Measurements from ENCODE around the gene PIK3R1.
A peak's percentile ranks its signal among the peaks of the same experiment; 100 is the strongest.
"Not testable (repeated sequence)": the region's sequence is repeated elsewhere in the genome, so short reads cannot be mapped to it uniquely, and the experiment has no call there.

PIK3R1 gene

GRCh38 chr5:68194386-68194785 is 21.2 kb upstream of the PIK3R1 start:
- DNase-seq: no peak

- no peak for DNase-seq
Observed at GRCh38 chr5:68195137-68195536, 20.4 kb upstream of the PIK3R1 start.

DNA sequence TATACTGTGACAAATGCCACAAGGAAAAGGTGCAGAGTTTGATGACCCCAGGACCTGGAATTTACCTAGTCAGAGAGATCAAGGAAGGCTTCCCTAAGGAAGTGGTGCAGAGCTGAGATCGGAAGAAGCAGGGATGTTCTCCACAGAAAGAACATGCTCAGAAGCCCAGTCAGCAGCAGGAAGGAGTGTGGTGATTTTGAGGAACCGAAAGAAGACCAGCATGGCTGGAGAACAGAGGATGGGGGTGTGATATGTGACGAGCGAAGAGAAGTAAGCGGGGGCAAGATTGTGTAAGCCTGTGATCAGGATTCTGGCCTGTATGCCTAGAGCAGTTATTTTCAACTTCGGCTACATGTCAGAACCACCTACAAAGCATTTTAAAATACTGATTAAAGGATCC is 18.7 kb upstream of the PIK3R1 start:
- no peak for DNase-seq

DNA sequence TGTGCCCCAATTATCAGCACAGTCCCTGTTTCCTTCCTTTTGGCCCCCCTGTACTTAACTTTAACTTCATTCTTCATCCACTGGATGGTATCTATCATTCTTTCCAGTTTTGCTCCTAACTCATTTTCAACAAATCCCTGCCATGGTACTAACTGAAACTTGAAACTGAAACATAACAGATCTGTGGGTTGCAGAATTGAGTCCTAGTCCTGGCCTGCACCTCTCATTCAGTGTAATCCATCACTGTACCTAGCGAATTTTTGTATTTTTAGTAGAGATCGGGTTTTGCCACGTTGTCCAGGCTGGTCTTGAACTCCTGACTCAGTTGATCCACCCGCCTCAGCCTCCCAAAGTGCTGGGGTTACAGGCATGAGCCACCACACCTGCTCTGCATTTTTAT is 15.3 kb upstream of the PIK3R1 start:
- DNase-seq: no peak

GRCh38 chr5:68210654-68211053 is 4.9 kb upstream of the PIK3R1 start:
- DNase-seq: not testable (repeated sequence)

GRCh38 chr5:68214482-68215207 is 911 bp upstream of the PIK3R1 start:
- no peak for DNase-seq

- DNase-seq: no peak
Observed at GRCh38 chr5:68215898-68216244, 315 bp downstream of the PIK3R1 start.

GRCh38 chr5:68216245-68217046 is 890 bp downstream of the PIK3R1 start:
- DNase-seq: peak; percentile 41

- DNase-seq: no peak
Observed at GRCh38 chr5:68217047-68217355, 1.4 kb downstream of the PIK3R1 start.

DNA sequence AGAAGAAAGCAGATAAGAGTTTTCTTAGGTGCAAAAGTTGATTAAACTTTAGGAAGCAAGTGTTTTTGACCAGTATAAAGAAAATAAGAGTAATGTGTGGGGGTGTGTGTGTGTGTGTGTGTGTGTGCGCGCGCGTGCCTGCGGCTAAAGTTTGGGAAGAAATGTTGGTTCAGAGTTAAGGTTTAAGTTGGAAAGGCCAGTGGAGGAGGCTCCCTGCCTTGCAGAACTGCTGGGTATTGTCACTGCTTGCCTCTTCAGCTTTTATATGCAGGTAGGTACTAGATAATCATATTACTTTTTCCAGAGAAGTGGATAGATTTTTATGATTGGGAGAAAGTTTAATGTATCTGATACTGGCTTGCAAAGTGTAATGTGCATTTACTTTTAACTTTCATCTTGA is 2.0 kb downstream of the PIK3R1 start:
- DNase-seq: no peak

DNA sequence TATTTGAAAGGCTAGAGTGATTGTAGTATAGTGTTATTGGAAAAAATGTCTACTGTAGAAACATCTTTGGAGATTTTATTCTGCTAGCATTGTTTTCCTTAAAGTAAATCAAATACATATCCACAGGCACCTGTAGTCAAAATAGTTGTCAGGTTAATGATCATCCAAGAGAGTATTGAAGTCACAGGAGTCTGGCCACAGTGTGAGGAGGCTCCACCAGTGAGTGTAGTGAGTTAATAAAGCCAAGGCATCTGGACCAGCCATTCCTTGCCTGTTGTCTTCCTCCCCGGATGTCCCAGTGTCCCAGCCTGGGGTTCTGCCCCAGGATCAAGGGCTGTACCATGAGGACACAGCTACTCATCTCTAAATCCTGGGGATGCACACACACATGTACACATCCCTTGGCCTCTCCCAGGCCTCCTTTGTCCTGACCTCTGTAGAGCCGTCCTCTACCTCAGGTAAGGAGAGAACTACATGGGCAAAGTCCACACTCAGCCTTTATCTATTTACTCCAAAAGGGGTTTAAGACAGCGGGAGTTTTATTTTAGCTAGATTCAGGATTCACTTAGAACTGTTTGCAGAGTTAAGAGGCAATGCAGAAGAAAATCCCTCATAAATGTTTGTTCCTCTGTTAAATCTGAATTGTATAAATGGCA is 3.7 kb downstream of the PIK3R1 start:
- DNase-seq: no peak

GRCh38 chr5:68220260-68220659 is 4.7 kb downstream of the PIK3R1 start:
- no peak for DNase-seq

DNA sequence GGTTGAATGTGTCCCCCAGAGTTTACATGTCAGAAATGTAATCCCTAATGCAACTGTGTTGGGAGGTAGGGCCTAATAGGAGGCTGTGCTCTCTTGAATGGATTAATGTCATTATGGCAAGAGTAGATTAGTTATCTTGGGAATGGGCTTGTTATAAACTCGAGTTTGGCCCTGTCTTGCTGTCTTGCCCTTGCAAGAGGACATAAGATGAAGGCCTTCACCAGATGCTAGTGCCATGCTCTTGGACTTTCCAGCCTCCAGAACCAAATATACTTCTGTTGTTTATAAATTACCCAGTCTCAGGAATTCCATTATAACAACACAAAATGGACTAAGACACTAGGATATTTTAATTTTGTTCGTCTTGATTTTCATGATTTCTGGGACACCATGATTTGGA is 5.4 kb downstream of the PIK3R1 start:
- no peak for DNase-seq

DNA sequence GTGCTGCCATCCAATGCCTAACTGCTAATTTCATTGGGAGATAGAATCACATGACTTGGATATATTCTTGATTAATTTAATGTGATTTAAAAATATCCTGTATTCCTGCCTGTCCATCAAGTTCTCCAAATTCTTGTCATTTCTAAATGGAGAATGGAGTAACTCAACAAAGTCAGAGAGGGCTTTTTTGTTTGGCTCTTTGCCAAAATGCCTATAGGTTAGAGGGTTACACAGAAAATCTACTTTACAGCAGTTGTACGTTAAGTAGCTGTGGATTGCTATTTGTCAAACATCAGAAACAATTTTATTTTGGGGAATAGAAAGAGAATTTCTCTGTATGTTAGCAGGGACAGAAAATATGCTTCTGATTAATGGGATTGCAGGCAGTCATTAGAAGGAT is 5.9 kb downstream of the PIK3R1 start:
- no peak for DNase-seq

DNA sequence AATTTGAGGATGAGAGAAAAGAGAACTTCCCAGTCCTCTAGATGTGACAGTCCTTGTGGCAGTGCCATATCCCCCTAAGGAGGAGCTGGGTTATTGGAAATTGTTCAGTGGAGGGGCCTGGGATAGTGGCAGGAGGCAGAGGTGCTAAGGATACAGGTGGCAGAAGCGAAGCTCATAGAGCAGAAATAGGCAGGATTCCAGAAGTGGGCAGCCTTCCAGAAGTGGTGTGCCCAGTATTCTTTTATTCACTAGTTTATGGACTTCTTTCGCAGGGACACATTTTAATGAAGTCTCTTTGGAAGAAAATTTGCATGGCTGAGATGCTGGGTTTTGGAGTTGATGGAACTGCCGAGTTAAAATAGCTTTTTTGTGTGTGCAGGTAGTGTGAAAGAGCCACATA is 6.8 kb downstream of the PIK3R1 start:
- no peak for DNase-seq

- no peak for DNase-seq
Observed at GRCh38 chr5:68222824-68223354, 7.3 kb downstream of the PIK3R1 start.

GRCh38 chr5:68223904-68224303 is 8.3 kb downstream of the PIK3R1 start:
- DNase-seq: no peak

- DNase-seq: no peak
Observed at GRCh38 chr5:68224509-68225187, 9.1 kb downstream of the PIK3R1 start.

DNA sequence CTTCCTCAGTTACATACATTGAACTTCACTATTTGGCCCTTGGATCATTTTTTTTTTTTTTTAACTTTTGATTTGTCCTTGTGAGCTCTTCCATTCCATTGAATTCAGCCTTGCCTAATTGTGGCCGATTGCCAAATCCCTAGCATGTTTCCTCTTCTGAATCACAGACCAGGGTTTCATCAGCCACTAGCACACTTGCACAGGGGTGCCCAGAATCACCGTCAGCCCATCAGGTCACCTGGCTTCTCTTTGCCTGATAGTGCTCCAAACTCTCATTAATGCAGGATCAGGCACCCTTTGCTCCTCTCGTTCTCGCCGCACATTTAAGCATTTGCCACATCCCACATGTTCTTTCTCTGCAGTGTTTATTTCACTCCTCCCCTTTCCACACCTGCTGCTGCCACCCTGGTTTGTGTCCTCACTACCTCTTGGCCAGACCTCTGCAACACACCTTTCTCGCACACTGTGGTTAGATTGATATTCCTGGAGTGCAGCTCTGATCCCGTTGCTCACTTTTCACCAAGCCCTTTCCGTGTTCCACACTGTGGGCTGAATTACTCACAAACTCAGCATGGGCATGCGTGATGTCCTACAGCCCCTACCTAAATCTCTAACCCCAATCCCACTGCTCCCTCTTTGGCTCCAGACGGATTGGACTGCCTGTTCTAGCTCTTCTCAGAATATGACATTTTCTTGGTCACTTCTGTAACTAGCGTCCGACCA is 9.8 kb downstream of the PIK3R1 start:
- DNase-seq: no peak

DNA sequence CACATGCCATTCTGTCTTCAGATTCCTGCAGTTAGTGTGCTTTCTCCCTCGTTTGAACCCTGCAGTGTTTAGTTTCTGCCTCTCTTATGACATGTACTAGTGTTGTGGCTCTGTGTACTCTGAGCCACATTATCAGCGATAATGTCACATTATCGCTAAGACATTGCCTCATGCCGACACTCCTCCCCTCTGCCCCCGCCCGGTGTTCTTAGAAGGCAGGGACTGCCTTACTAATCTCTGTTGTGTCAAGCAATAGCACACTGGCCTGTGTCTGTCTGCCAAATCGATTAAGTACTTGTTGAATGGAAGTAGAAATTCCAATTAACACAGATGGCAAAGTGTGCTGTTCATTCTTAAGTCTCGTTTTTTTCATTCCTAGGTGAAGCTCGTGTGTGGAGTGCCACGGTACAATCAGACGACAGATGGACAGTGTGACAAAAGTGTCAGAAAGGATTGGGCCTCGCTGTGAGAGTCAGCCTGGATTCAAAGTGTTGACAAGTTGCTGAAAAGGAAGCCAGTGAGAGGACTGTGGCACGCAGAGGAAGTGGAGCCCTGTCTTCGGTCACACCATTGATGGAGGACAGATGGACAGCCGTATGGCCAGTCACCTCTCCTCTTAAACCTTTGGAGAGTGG is 10.5 kb downstream of the PIK3R1 start:
- DNase-seq: no peak

DNA sequence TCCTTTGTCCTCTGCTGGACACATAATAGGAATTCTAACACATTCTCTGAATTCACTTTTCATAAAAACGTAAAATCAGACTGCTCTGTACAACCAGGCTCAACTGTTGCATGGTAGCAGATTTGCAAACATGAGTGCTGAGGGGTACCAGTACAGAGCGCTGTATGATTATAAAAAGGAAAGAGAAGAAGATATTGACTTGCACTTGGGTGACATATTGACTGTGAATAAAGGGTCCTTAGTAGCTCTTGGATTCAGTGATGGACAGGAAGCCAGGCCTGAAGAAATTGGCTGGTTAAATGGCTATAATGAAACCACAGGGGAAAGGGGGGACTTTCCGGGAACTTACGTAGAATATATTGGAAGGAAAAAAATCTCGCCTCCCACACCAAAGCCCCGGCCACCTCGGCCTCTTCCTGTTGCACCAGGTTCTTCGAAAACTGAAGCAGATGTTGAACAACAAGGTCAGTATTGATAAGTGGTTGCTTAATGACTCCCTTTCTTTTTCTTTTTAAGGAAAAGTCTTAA is 11.1 kb downstream of the PIK3R1 start:
- DNase-seq: no peak
